Nephron progenitor cell (in vitro differentiated cells): ENCODE data around the gene SELENOV.

Experiments used
- DNase-seq: peaks from one replicate; pipeline ENCODE4 v3.0.0; 2021
- H3K27ac Mint-ChIP-seq: 2 replicates; pipeline ENCODE4 v1.8.0; 2021; ENCODE audit warnings: mild to moderate bottlenecking, moderate library complexity, mixed read lengths
- H3K27me3 Mint-ChIP-seq: 2 replicates; pipeline ENCODE4 v1.8.0; 2021; ENCODE audit warnings: mild to moderate bottlenecking, low read depth, mixed read lengths; ENCODE audit not compliant: poor library complexity
- H3K36me3 Mint-ChIP-seq: 2 replicates; pipeline ENCODE4 v1.8.0; 2021; ENCODE audit warnings: low read depth, mixed read lengths
- H3K4me1 Mint-ChIP-seq: 2 replicates; pipeline ENCODE4 v1.8.0; 2021; ENCODE audit warnings: mixed read lengths
- H3K4me3 Mint-ChIP-seq: 2 replicates; pipeline ENCODE4 v1.8.0; 2021; ENCODE audit warnings: mild to moderate bottlenecking, moderate library complexity, mixed read lengths
- H3K9me3 Mint-ChIP-seq: 2 replicates; pipeline ENCODE4 v1.8.0; 2021; ENCODE audit warnings: mild to moderate bottlenecking, moderate library complexity, mixed read lengths
- TF ChIP-seq, protein P1 (sequence below): fragments of 200-600 bp; sonication (generic); IDR thresholded peaks from 2 replicates; pipeline ENCODE4 v1.5.0; 2021; ENCODE audit warnings: antibody characterized with exemption

SELENOV gene

DNA sequence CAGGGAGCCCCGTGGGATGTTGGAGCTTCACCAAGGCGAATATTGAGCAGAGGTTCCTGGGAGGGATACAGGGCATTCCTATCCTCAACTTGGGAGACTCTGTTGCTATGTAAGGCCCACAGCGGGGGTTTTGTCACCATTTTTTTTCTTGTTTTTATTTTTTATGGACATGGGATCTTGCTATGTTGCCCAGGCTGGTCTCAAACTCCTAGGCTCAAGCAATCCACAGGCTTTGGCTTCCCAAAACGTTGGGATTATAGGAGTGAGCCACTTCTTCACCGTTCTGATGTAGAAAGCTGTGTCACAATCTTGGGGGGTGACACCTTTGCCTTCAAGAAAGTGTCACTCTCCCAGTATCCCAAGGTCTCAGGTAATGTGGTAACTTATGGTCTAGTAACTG lies 13.6 kb upstream of the SELENOV start:
- Mint-ChIP-seq H3K4me1 (peaks cover 26% of the 10 kb centered on the region), H3K27me3 (peaks cover 17% of the 10 kb centered on the region), H3K36me3 (peaks cover 32% of the 10 kb centered on the region), H3K27ac (no peak overlapping the region), H3K9me3 (peaks cover 6% of the 10 kb centered on the region), H3K4me3 (no peak overlapping the region)
- TF ChIP-seq, protein P1, sequence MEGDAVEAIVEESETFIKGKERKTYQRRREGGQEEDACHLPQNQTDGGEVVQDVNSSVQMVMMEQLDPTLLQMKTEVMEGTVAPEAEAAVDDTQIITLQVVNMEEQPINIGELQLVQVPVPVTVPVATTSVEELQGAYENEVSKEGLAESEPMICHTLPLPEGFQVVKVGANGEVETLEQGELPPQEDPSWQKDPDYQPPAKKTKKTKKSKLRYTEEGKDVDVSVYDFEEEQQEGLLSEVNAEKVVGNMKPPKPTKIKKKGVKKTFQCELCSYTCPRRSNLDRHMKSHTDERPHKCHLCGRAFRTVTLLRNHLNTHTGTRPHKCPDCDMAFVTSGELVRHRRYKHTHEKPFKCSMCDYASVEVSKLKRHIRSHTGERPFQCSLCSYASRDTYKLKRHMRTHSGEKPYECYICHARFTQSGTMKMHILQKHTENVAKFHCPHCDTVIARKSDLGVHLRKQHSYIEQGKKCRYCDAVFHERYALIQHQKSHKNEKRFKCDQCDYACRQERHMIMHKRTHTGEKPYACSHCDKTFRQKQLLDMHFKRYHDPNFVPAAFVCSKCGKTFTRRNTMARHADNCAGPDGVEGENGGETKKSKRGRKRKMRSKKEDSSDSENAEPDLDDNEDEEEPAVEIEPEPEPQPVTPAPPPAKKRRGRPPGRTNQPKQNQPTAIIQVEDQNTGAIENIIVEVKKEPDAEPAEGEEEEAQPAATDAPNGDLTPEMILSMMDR, result no peak
- DNase-seq, result no peak

DNA sequence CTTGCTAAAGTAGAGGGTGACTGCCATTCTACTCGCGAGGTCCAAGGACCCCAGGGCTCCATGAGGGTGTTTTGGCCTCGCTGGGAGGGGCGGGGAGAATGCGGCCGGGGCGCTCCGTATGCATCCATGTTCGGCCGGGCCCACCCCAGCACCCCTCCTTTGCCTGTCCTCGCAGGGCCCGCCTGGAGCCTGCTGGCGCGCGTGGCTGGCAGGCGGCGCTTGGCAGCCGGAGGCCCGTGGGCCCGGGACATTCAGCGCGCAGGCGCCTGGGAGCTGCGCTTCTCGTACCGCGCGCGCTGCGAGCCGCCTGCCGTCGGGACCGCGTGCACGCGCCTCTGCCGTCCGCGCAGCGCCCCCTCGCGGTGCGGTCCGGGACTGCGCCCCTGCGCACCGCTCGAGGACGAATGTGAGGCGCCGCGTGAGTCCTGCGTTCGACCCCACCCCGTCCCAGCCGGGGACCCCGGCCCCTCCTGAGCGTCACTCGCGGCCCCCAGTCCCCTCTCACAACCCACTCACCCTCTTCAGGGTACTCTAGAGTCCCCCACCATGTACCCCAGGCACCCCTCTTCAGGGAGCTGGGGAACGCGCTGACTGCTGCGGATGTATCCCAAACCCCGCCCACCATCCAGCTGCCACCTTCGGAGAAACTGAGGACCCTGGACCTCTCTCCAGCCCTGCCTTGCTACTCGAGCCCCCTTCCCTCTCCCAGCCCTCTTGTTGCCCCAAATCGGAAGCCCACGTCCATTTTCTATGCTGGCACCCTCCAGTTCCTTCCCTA lies 12.1 kb upstream of the SELENOV start:
- no peak overlapping the region for H3K27ac Mint-ChIP-seq
- H3K4me1 Mint-ChIP-seq, result peaks cover 28% of the 10 kb centered on the region
- H3K4me3 Mint-ChIP-seq, result no peak overlapping the region
- H3K27me3 Mint-ChIP-seq, result peaks cover 22% of the 10 kb centered on the region
- DNase-seq, result peak; percentile 84
- H3K9me3 Mint-ChIP-seq, result peaks cover 10% of the 10 kb centered on the region
- TF ChIP-seq, protein P1, result peak; percentile 78
- H3K36me3 Mint-ChIP-seq, result peaks cover 35% of the 10 kb centered on the region

DNA sequence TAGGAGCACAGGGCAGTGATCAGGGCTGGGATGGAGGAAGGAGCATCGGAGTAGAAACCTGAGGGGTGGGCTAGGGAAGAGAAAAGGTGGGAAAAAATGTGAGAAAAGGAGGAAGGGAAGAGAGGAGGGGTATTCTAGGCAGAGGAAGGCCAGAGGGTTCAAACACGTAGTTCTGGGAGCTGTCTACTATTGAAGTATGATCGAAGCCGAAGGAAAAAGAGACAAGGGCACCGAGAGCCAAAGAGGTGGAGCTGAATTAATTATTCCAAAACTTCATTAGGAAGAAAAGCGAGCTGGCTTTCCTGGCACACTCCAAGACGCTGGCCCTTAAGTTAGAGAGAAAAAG lies 8.4 kb upstream of the SELENOV start:
- Mint-ChIP-seq H3K27ac (no peak overlapping the region), H3K9me3 (peaks cover 10% of the 10 kb centered on the region), H3K27me3 (peaks cover 23% of the 10 kb centered on the region), H3K36me3 (peaks cover 25% of the 10 kb centered on the region), H3K4me1 (peaks cover 19% of the 10 kb centered on the region), H3K4me3 (peak overlapping the region; percentile 60)
- no peak for DNase-seq
- TF ChIP-seq, protein P1, result no peak

DNA sequence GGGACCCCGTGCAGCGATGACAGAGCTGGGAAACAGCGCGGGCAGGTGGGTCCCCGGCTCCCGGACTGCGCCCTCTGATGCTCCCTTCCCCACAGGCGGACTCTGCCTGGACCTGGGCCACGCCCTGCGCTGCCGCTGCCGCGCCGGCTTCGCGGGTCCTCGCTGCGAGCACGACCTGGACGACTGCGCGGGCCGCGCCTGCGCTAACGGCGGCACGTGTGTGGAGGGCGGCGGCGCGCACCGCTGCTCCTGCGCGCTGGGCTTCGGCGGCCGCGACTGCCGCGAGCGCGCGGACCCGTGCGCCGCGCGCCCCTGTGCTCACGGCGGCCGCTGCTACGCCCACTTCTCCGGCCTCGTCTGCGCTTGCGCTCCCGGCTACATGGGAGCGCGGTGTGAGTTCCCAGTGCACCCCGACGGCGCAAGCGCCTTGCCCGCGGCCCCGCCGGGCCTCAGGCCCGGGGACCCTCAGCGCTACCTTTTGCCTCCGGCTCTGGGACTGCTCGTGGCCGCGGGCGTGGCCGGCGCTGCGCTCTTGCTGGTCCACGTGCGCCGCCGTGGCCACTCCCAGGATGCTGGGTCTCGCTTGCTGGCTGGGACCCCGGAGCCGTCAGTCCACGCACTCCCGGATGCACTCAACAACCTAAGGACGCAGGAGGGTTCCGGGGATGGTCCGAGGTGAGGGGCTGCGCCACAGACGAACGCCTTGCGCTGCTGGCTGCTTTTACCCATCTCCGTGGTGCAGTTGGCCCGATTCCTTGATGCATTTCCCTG lies 7.8 kb upstream of the SELENOV start:
- DNase-seq, result peak; percentile 81
- Mint-ChIP-seq H3K9me3 (peaks cover 10% of the 10 kb centered on the region), H3K4me1 (peaks cover 19% of the 10 kb centered on the region), H3K27ac (no peak overlapping the region), H3K27me3 (peaks cover 23% of the 10 kb centered on the region), H3K36me3 (peaks cover 22% of the 10 kb centered on the region), H3K4me3 (peak overlapping the region; percentile 76)
- TF ChIP-seq, protein P1, result no peak

DNA sequence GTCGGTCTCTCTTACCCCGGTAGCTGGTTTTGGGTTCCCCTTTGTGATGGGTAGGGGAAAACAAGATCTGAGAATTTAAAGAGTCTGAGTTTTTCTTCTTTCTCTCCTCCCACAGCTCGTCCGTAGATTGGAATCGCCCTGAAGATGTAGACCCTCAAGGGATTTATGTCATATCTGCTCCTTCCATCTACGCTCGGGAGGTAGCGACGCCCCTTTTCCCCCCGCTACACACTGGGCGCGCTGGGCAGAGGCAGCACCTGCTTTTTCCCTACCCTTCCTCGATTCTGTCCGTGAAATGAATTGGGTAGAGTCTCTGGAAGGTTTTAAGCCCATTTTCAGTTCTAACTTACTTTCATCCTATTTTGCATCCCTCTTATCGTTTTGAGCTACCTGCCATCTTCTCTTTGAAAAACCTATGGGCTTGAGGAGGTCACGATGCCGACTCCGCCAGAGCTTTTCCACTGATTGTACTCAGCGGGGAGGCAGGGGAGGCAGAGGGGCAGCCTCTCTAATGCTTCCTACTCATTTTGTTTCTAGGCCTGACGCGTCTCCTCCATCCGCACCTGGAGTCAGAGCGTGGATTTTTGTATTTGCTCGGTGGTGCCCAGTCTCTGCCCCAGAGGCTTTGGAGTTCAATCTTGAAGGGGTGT lies 7.1 kb upstream of the SELENOV start:
- Mint-ChIP-seq H3K9me3 (peaks cover 10% of the 10 kb centered on the region), H3K4me3 (peak overlapping the region; percentile 76), H3K27ac (no peak overlapping the region), H3K27me3 (peaks cover 23% of the 10 kb centered on the region), H3K4me1 (peaks cover 19% of the 10 kb centered on the region), H3K36me3 (peaks cover 22% of the 10 kb centered on the region)
- TF ChIP-seq, protein P1, result no peak
- DNase-seq, result no peak
